ENCODE measurements around the gene HEXB. TPM values are rescaled to one million over a fixed set of nuclear protein-coding genes. Genes with fewer than 3 reads are reported as not detected.

HEXB gene
- total and polyA plus RNA-seq, 3 donors from 2014 or later: 44.6 to 82.5 (median 59.5) TPM

DNA sequence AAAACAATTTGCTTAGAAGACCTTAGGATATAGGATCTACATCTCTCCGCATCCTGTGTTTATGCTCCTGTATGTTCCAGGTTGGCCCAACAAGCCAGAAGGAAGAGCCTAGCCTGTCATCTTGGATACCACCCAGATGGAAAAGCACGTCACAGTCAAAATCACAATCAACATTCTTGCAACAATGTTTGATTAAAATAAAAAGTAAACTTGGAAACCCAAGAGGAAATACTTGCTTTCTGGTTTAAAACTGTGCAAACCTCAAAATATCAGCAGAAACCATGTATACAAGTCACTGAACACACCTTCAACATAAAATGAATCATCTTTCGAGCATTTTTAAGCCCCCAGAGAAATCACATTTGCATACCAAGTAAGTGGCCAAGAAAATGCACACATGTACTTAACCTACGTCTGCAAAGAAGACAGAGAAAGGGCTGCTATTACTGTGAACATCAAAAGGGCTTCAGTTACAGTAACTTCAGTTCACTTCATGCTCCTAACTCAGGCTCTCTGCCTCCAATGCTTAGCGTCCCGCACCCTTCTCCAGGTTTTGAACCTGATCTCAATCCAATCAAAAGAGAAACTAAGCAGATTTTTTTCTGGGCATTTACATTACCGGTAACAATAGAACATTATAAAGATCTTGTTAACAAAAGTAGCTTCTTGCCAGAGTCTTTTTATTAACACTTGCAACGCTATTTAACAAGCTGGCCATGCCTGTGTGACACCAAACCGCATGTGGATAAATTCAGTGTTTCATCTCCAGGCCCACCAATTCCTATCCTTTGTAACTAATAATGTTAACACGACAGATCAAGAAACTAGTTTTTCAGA is 45.8 kb upstream of the HEXB start:
- intact Hi-C loops (cut with DNase I; ENCODE audit: low total_unique reads): no loop called here
- peak overlapping the region; percentile 91 for H3K27ac ChIP-seq
- TF ChIP-seq CTCF (IDR thresholded peaks at IDR 0.05): no peak
- no peak for TF ChIP-seq POLR2A (IDR thresholded peaks at IDR 0.05)
- H3K27me3 ChIP-seq: no peaks in the 10 kb centered on the region
- WGBS, 2 donors: 6 to 8% methylated on average over 10 of the region's 10 CpGs
- DNase-seq: no peak
- no peaks in the 10 kb centered on the region for H3K36me3 ChIP-seq (ENCODE audit: low read depth, missing control alignments)
- no peaks in the 10 kb centered on the region for H3K9me3 ChIP-seq
- H3K4me1 ChIP-seq: peaks cover 7% of the 10 kb centered on the region
- H3K4me3 ChIP-seq: peak overlapping the region; percentile 81 to 95

DNA sequence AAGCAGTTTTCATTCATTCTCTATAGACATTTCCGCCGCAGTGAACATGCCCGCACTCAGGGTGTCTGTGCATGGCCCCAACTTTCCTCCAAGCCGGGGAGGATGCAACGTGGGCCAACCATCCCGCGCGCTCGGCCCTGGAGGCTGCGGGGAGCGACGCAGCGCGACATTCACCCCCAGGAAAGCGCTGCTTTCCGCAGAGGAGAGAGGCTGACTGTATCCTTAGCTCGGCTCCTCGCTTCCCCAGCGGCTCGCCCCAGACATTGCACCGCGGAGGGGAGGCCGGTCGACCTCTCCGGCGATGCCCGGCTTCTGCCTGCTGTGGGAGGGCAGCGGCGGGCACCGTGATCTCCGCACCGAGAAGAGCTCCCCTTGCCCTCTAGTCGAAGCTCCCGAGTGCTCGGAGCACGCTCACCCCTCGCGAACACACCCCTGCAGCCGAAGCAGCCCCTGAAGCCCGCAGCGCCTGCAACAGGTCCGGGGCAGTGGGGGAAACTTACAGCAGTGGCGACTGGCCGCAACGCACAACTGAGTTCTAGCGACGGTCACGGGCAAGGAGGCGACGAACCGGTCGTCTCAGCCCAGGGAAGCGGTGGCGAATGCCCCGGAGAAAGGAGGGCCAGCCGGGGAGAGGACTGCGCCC is 45.1 kb upstream of the HEXB start:
- peak; percentile 31 for DNase-seq
- Histone ChIP-seq H3K4me1 (peaks cover 7% of the 10 kb centered on the region), H3K27ac (peak overlapping the region; percentile 91), H3K36me3 (ENCODE audit: low read depth, missing control alignments) (no peaks in the 10 kb centered on the region), H3K4me3 (peak overlapping the region; percentile 81 to 95), H3K27me3 (no peaks in the 10 kb centered on the region), H3K9me3 (no peaks in the 10 kb centered on the region)
- 1 to 5% methylated on average over 3 to 56 of the region's 57 CpGs for WGBS, 2 donors
- TF ChIP-seq POLR2A (IDR thresholded peaks at IDR 0.05): no peak
- no peak for TF ChIP-seq CTCF (IDR thresholded peaks at IDR 0.05)
- intact Hi-C loops (cut with DNase I; ENCODE audit: low total_unique reads): loop anchor here (5.0 kb wide), 2 partner anchors 603 to 738 kb away; no protein-coding TSS in a partner anchor

GRCh38 chr5:74640450-74640953 is 44.5 kb upstream of the HEXB start, which contains the start of gene ENC1:
Gene ENC1, minus strand, starts transcription at chr5:74640728. Its CDS starts 4,243 bp downstream, at chr5:74636485.
- H3K9me3 ChIP-seq: no peaks in the 10 kb centered on the region
- no peaks in the 10 kb centered on the region for H3K27me3 ChIP-seq
- TF ChIP-seq POLR2A (IDR thresholded peaks at IDR 0.05): no peak
- TF ChIP-seq CTCF (IDR thresholded peaks at IDR 0.05): peak; percentile 36 to 74 (median 70)
- peaks cover 2% of the 10 kb centered on the region for H3K4me1 ChIP-seq
- H3K27ac ChIP-seq: peak within 1 kb of the TSS; percentile 91
- intact Hi-C loops (cut with DNase I; ENCODE audit: low total_unique reads): loop anchor here (5.0 kb wide), 2 partner anchors 603 to 738 kb away; no protein-coding TSS in a partner anchor
- peak; percentile 90 for DNase-seq
- WGBS, 2 donors: 1% methylated on average over 27 to 59 of the region's 59 CpGs
- peak within 1 kb of the TSS; percentile 81 to 95 for H3K4me3 ChIP-seq
- no peaks in the 10 kb centered on the region for H3K36me3 ChIP-seq (ENCODE audit: low read depth, missing control alignments)

DNA sequence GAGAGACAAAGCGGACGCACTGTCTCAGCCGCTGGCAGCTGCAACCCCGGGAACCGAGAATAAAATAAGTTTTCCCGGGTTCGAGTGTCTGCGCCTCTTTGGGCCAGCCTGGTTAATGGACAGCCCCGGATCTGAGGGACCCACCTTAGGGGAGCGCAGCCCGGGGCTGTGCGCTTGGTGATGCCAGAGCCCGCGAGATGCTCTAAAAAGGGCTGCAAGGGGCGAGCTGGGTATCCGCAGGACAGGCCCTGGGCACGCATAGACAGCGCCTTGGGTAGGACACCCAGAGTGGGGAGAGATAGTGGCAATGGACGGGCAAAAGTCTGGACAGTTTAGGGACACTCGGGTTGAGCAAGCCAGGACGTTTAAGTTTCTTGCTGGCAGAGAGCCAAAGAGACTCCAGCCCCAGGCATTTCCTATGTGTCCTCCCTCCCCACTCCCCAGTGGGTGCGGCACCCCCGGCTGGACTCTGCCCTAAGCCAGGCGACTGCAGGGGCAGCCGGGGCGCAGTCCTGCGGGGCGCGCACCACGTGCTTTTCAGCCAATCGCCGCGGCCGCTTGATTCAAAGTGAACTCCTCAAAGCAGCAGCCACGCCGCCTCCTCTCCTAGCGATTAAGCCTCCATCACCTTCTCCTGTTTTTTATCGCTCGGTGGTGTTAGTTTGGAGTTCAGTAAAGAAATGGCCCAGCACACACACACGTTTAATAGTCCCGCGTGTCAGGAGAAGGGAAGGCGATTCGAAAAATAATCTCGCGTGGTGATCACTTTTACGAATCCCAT is 43.9 kb upstream of the HEXB start:
- DNase-seq: peak; percentile 90
- intact Hi-C loops (cut with DNase I; ENCODE audit: low total_unique reads): loop anchor here (5.0 kb wide), 2 partner anchors 604 to 739 kb away; no protein-coding TSS in a partner anchor
- TF ChIP-seq CTCF (IDR thresholded peaks at IDR 0.05): no peak
- TF ChIP-seq POLR2A (IDR thresholded peaks at IDR 0.05): no peak

More for the DNA sequence above, 43.9 kb upstream of the HEXB start:
- Histone ChIP-seq H3K27me3 (no peaks in the 10 kb centered on the region), H3K4me3 (peak overlapping the region; percentile 81 to 95), H3K4me1 (no peaks in the 10 kb centered on the region), H3K36me3 (ENCODE audit: low read depth, missing control alignments) (no peaks in the 10 kb centered on the region), H3K9me3 (no peaks in the 10 kb centered on the region), H3K27ac (peak overlapping the region; percentile 91)
- WGBS, 2 donors: 0 to 1% methylated on average over 31 to 47 of the region's 47 CpGs
